NCI-H345 treated with DMSO at 0.1 percent for 48 hours (cell line): ENCODE data around the gene FIGLA.

Source experiments
- DNase-seq: peaks from one replicate; lab custom pipeline; 2025; ENCODE audit not compliant: unreplicated experiment; lab: John Stamatoyannopoulos, UW

Gene FIGLA

GRCh38 chr2:70776266-70776665 lies 14.2 kb downstream of the FIGLA start:
- no peak for DNase-seq

- DNase-seq: no peak
These were observed 15.3 kb downstream of the FIGLA start for GRCh38 chr2:70775141-70775540.

GRCh38 chr2:70772486-70773155 lies 17.8 kb downstream of the FIGLA start:
- no peak for DNase-seq

- no peak for DNase-seq
These were observed 19.0 kb downstream of the FIGLA start for GRCh38 chr2:70771446-70771845.

- no peak for DNase-seq
These were observed 21.0 kb downstream of the FIGLA start for GRCh38 chr2:70769450-70769849.

GRCh38 chr2:70768590-70769085 lies 21.8 kb downstream of the FIGLA start:
- DNase-seq: no peak

- DNase-seq: peak; percentile 32
These were observed 22.5 kb downstream of the FIGLA start, which contains the start of gene ADD2 for GRCh38 chr2:70767699-70768589. TSS of gene ADD2 (minus strand) at chr2:70768200. CDS start at chr2:70706408, 61,792 bp downstream.

GRCh38 chr2:70767079-70767698 lies 23.3 kb downstream of the FIGLA start:
- peak; percentile 32 for DNase-seq

GRCh38 chr2:70766357-70767078 lies 23.9 kb downstream of the FIGLA start:
- DNase-seq: no peak

- DNase-seq: no peak
These were observed 24.9 kb downstream of the FIGLA start for GRCh38 chr2:70765507-70765906.

- DNase-seq: no peak
These were observed 31.0 kb downstream of the FIGLA start for GRCh38 chr2:70759446-70759845.

GRCh38 chr2:70757966-70758365 lies 32.5 kb downstream of the FIGLA start:
- DNase-seq: no peak

GRCh38 chr2:70757360-70757759 lies 33.1 kb downstream of the FIGLA start:
- no peak for DNase-seq

- DNase-seq: no peak
These were observed 34.3 kb downstream of the FIGLA start for GRCh38 chr2:70756128-70756527.

GRCh38 chr2:70753902-70754301 lies 36.5 kb downstream of the FIGLA start:
- DNase-seq: peak; percentile 18

GRCh38 chr2:70753031-70753430 lies 37.4 kb downstream of the FIGLA start:
- DNase-seq: no peak

GRCh38 chr2:70752396-70752795 lies 38.0 kb downstream of the FIGLA start:
- no peak for DNase-seq

GRCh38 chr2:70751881-70752280 lies 38.6 kb downstream of the FIGLA start:
- no peak for DNase-seq

- DNase-seq: no peak
These were observed 40.1 kb downstream of the FIGLA start for GRCh38 chr2:70750320-70750719.

- no peak for DNase-seq
These were observed 42.2 kb downstream of the FIGLA start for GRCh38 chr2:70748002-70748784.
